Panc1 (cell line): Measurements from ENCODE around the gene PITPNM2. TPM values are rescaled to one million over a fixed set of nuclear protein-coding genes. Genes with fewer than 3 reads are reported as not detected.

Experiments
- ATAC-seq: fragments of 200-7000 bp; cut with Tn5 transposase; 2 replicates; pipeline ENCODE4 v1.9.1; 2020; ENCODE audit warnings: mild to moderate bottlenecking, moderate library complexity
- Bru-seq: library from RNA; stranded (reverse); fragments of 400-500 nt; gene quantifications from one replicate; lab custom pipeline; 2021; lab: Mats Ljungman, UMichigan
- BruChase-seq, 2 experiments: library from RNA; stranded (reverse); fragments of 400-500 nt; gene quantifications; one replicate each; lab custom pipeline; 2021; lab: Mats Ljungman, UMichigan
- BruUV-seq: library from RNA; stranded (reverse); fragments of 400-500 nt; replicated peaks from 2 replicates; lab custom pipeline; 2021; lab: Mats Ljungman, UMichigan
- CTCF ChIA-PET: fragments of 300-600 bp; sonication (Branson Sonifier 250); formaldehyde crosslinking; loops from one replicate; lab custom pipeline; 2022; ENCODE audit warnings: antibody characterized with exemption; lab: Charles Lee
- POLR2A ChIA-PET: fragments of 300-600 bp; sonication (Branson Sonifier 250); formaldehyde crosslinking; loops from one replicate; lab custom pipeline; 2022; ENCODE audit warnings: antibody characterized with exemption; lab: Charles Lee
- DNase-seq: peaks from one replicate; pipeline ENCODE4 v3.0.0-alpha.2; 2010; ENCODE audit warnings: low read depth, low spot score
- H3K27ac ChIP-seq: 2 replicates; pipeline ENCODE4 v1.5.1; 2011; ENCODE audit warnings: mild to moderate bottlenecking, low read length, inconsistent platforms
- H3K27me3 ChIP-seq: fragments of 200-500 bp; sonication (Bioruptor generic); 2 replicates; pipeline ENCODE4 v1.6.0; 2014; ENCODE audit warnings: low read length, inconsistent platforms; ENCODE audit not compliant: control insufficient read depth, insufficient read depth
- H3K36me3 ChIP-seq: fragments of 200-500 bp; sonication (Bioruptor generic); 2 replicates; pipeline ENCODE4 v1.5.1; 2014; ENCODE audit warnings: inconsistent platforms, mild to moderate bottlenecking, low read length, moderate library complexity; ENCODE audit not compliant: control insufficient read depth, insufficient read depth
- H3K4me1 ChIP-seq: 2 replicates; pipeline ENCODE4 v1.5.1; 2011; ENCODE audit warnings: inconsistent platforms, mild to moderate bottlenecking, low read length, moderate library complexity; ENCODE audit not compliant: control insufficient read depth, insufficient read depth
- H3K4me3 ChIP-seq, 2 experiments: 2 replicates each; pipeline ENCODE4 v1.5.1; 2011 to 2012; ENCODE audit warnings: low read depth in 2 of 2, low read length in 2 of 2, mild to moderate bottlenecking in 2 of 2, inconsistent platforms in 1 of 2, moderate library complexity in 1 of 2
- H3K9me3 ChIP-seq: fragments of 200-500 bp; sonication (Bioruptor generic); 2 replicates; pipeline ENCODE4 v1.5.1; 2014; ENCODE audit warnings: low read depth, mild to moderate bottlenecking, inconsistent platforms, low read length, moderate library complexity; ENCODE audit not compliant: control insufficient read depth, insufficient read depth
- POLR2AphosphoS5 ChIP-seq: IDR thresholded peaks from 2 replicates; pipeline ENCODE4 v1.6.1; 2012; ENCODE audit warnings: mild to moderate bottlenecking, low read depth, low read length, moderate library complexity
- SIN3A ChIP-seq: IDR thresholded peaks from 2 replicates; pipeline ENCODE4 v1.6.1; 2012; ENCODE audit warnings: low read depth, mild to moderate bottlenecking, low read length, moderate library complexity, borderline replicate concordance; ENCODE audit not compliant: insufficient read depth
- TCF7L2 ChIP-seq: IDR thresholded peaks from 2 replicates; pipeline ENCODE4 v1.6.1; 2011; ENCODE audit warnings: mild to moderate bottlenecking, low read depth, low read length, inconsistent platforms
- in situ Hi-C: cut with HindIII; loops from 2 replicates; pipeline ENCODE4 v1.10.0; 2016; ENCODE audit warnings: low sequenced_read_pairs, low pct_unique_long_range_greater_than_20kb
- intact Hi-C: fragments of 100-400 bp; cut with micrococcal nuclease; formaldehyde crosslinking; loops from one replicate; pipeline ENCODE4 v1.10.0; 2022; ENCODE audit not compliant: unreplicated experiment
- long read RNA-seq: library from polyadenylated mRNA; unstranded; transcript quantifications from one replicate; pipeline ENCODE4 v2.0.0, GENCODE V29; 2021; ENCODE audit not compliant: unreplicated experiment
- polyA plus RNA-seq: library from polyadenylated mRNA; unstranded; fragments of >200 nt; gene quantifications from one replicate; pipeline ENCODE4 v1.2.1, GENCODE V29; 2012; ENCODE audit warnings: missing spikeins; ENCODE audit not compliant: insufficient read length
- total RNA-seq: library from RNA; stranded (reverse); gene quantifications from one replicate; pipeline ENCODE4 v1.2.1, GENCODE V29; 2021; ENCODE audit not compliant: unreplicated experiment
- TF ChIP-seq, protein P1 (sequence below): fragments of 450-650 bp; IDR thresholded peaks from 2 replicates; pipeline ENCODE4 v1.5.1; 2017; ENCODE audit warnings: mild to moderate bottlenecking
- TF ChIP-seq, protein P2 (sequence below), 2 experiments: IDR thresholded peaks; 2 replicates each; pipeline ENCODE4 v1.6.1; 2011 to 2012; ENCODE audit warnings: low read depth in 2 of 2, control low read depth in 1 of 2, low read length in 1 of 2, mild to moderate bottlenecking in 1 of 2, moderate library complexity in 1 of 2; ENCODE audit not compliant: insufficient read depth in 1 of 2

Gene PITPNM2
- total RNA-seq = 26.4 TPM
- polyA plus RNA-seq = 25.3 TPM
- percentile 67 among the genes with signal in this experiment for Bru-seq, nascent RNA
- percentile 62 among the genes with signal in this experiment for BruChase-seq, experiment 1, labeled RNA remaining after a 2-hour chase
- percentile 69 among the genes with signal in this experiment for BruChase-seq, experiment 2, labeled RNA remaining after a 6-hour chase
- long read RNA-seq, partial matches to known transcripts = 4 of 17 reads
- long read RNA-seq, other reads (novel, unspliced or antisense) = 13 of 17 reads

- ATAC-seq = peak; percentile 87
Observed at GRCh38 chr12:123150744-123151456, at the start of gene PITPNM2. TSS of gene PITPNM2 (minus strand) at chr12:123151090. CDS start at chr12:123034590, 116,500 bp downstream.

DNA sequence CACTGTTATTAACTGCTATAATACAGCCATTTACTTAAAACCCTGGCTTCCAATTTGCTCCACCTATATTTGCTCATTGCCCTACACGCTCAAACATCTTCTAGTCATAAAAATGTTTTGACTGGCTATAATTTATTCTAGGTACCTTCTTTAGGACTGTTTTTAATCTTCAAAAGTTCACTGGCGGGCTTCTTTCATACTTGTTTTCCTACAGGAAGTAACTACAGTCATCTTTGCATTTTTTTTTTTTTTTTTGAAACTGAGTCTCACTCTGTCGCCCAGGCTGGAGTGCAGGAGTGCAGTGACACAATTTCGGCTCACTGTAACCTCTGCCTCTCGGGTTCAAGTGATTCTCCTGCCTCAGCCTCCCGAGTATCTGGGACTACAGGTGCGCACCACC lies 49.5 kb upstream of the PITPNM2 start:
- DNase-seq (no peak), ATAC-seq (no peak)
- Histone ChIP-seq H3K9me3 (no peaks in the 10 kb centered on the region), H3K27ac (no peak overlapping the region), H3K27me3 (no peaks in the 10 kb centered on the region), H3K36me3 (peaks cover 25% of the 10 kb centered on the region), H3K4me3 (no peak overlapping the region), H3K4me1 (no peaks in the 10 kb centered on the region)
- ChIA-PET CTCF (no interaction called here), POLR2A (no interaction called here)
- in situ Hi-C loops (no loop called here), intact Hi-C loops (no loop called here)
- no TSS peak for BruUV-seq
- TF ChIP-seq, protein P1, sequence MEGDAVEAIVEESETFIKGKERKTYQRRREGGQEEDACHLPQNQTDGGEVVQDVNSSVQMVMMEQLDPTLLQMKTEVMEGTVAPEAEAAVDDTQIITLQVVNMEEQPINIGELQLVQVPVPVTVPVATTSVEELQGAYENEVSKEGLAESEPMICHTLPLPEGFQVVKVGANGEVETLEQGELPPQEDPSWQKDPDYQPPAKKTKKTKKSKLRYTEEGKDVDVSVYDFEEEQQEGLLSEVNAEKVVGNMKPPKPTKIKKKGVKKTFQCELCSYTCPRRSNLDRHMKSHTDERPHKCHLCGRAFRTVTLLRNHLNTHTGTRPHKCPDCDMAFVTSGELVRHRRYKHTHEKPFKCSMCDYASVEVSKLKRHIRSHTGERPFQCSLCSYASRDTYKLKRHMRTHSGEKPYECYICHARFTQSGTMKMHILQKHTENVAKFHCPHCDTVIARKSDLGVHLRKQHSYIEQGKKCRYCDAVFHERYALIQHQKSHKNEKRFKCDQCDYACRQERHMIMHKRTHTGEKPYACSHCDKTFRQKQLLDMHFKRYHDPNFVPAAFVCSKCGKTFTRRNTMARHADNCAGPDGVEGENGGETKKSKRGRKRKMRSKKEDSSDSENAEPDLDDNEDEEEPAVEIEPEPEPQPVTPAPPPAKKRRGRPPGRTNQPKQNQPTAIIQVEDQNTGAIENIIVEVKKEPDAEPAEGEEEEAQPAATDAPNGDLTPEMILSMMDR = no peak
- no peak for TF ChIP-seq TCF7L2
- TF ChIP-seq, protein P2, sequence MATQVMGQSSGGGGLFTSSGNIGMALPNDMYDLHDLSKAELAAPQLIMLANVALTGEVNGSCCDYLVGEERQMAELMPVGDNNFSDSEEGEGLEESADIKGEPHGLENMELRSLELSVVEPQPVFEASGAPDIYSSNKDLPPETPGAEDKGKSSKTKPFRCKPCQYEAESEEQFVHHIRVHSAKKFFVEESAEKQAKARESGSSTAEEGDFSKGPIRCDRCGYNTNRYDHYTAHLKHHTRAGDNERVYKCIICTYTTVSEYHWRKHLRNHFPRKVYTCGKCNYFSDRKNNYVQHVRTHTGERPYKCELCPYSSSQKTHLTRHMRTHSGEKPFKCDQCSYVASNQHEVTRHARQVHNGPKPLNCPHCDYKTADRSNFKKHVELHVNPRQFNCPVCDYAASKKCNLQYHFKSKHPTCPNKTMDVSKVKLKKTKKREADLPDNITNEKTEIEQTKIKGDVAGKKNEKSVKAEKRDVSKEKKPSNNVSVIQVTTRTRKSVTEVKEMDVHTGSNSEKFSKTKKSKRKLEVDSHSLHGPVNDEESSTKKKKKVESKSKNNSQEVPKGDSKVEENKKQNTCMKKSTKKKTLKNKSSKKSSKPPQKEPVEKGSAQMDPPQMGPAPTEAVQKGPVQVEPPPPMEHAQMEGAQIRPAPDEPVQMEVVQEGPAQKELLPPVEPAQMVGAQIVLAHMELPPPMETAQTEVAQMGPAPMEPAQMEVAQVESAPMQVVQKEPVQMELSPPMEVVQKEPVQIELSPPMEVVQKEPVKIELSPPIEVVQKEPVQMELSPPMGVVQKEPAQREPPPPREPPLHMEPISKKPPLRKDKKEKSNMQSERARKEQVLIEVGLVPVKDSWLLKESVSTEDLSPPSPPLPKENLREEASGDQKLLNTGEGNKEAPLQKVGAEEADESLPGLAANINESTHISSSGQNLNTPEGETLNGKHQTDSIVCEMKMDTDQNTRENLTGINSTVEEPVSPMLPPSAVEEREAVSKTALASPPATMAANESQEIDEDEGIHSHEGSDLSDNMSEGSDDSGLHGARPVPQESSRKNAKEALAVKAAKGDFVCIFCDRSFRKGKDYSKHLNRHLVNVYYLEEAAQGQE (IDR thresholded peaks at IDR 0.05; ENCODE audit: insufficient read depth in 1 of 2, low read depth in 2 of 2, low read length in 1 of 2) = no peak

More at GRCh38 chr12:123150744-123151456, at the start of gene PITPNM2:
- H3K9me3 ChIP-seq = no peaks in the 10 kb centered on the region
- no peaks in the 10 kb centered on the region for H3K27me3 ChIP-seq
- peaks cover 3% of the 10 kb centered on the region; the same call in 1 of the 2 replicates for H3K36me3 ChIP-seq
- BruUV-seq = no TSS peak
- intact Hi-C loops (loop anchor here (5.0 kb wide), 1 partner anchor 109 kb away; no protein-coding TSS in a partner anchor), in situ Hi-C loops (no loop called here)
- DNase-seq = no peak
- no peak for TF ChIP-seq POLR2AphosphoS5
- TF ChIP-seq, protein P1 = peak; percentile 69; the same call in 1 of the 2 replicates
- 0 out of 2 replicates have a peak, but pooled peaks have one; percentile 21 for TF ChIP-seq SIN3A
- H3K27ac ChIP-seq = peak within 1 kb of the TSS; percentile 76
- H3K4me3 ChIP-seq = peak within 1 kb of the TSS; percentile 64 to 67
- peaks cover 32% of the 10 kb centered on the region for H3K4me1 ChIP-seq
- ChIA-PET CTCF (interaction anchor here (0.6 to 0.8 kb wide), 3 partner anchors 86 to 172 kb away, joined by 4 to 5 read pairs (median 5); no protein-coding TSS in a partner anchor), POLR2A (interaction anchor here (0.6 kb wide), 1 partner anchor 650 kb away, joined by 3 read pairs; the partner anchor contains the start of gene ZCCHC8)
